SK-N-SH treated with all-trans-retinoic acid at 6 μM for 48 hours (cell line): ENCODE measurements around the gene SIL1.

Experiments
- ATAC-seq: fragments of 200-7000 bp; cut with Tn5 transposase; 3 replicates; pipeline ENCODE4 v1.9.1; 2020; ENCODE audit warnings: mild to moderate bottlenecking, moderate library complexity
- BACH2 ChIP-seq: fragments of 250-450 bp; sonication (Bioruptor Pico); IDR thresholded peaks from 2 replicates; pipeline ENCODE4 v1.9.0; 2021; ENCODE audit warnings: mild to moderate bottlenecking, borderline replicate concordance
- CSDC2 ChIP-seq: fragments of 250-450 bp; sonication (Bioruptor Pico); IDR thresholded peaks from 2 replicates; pipeline ENCODE4 v1.5.0; 2020; ENCODE audit warnings: mild to moderate bottlenecking, moderate library complexity
- ESRRG ChIP-seq: fragments of 250-450 bp; sonication (Bioruptor Pico); IDR thresholded peaks from 2 replicates; pipeline ENCODE4 v1.6.1; 2021; ENCODE audit warnings: mild to moderate bottlenecking
- ISL1 ChIP-seq: fragments of 250-450 bp; sonication (Bioruptor Pico); IDR thresholded peaks from 2 replicates; pipeline ENCODE4 v2.1.2; 2022; ENCODE audit warnings: mild to moderate bottlenecking, moderate library complexity
- PPARA ChIP-seq: fragments of 250-450 bp; sonication (Bioruptor Pico); IDR thresholded peaks from 2 replicates; pipeline ENCODE4 v1.5.0; 2020; ENCODE audit warnings: mild to moderate bottlenecking, borderline replicate concordance
- RARB ChIP-seq: fragments of 250-450 bp; sonication (Bioruptor Pico); IDR thresholded peaks from 2 replicates; pipeline ENCODE4 v1.8.0; 2021; ENCODE audit warnings: mild to moderate bottlenecking, moderate library complexity
- SNAI2 ChIP-seq: fragments of 250-450 bp; sonication (Bioruptor Pico); IDR thresholded peaks from 2 replicates; pipeline ENCODE4 v1.5.0; 2020; ENCODE audit warnings: mild to moderate bottlenecking, moderate library complexity
- TOX ChIP-seq: fragments of 250-450 bp; sonication (Bioruptor Pico); IDR thresholded peaks from 2 replicates; pipeline ENCODE4 v1.8.0; 2021; ENCODE audit warnings: mild to moderate bottlenecking, moderate library complexity, borderline replicate concordance
- ZC3H10 ChIP-seq: fragments of 250-450 bp; sonication (Bioruptor Pico); IDR thresholded peaks from 2 replicates; pipeline ENCODE4 v1.5.1; 2021; ENCODE audit warnings: mild to moderate bottlenecking, moderate library complexity
- ZFP3 ChIP-seq: fragments of 250-450 bp; sonication (Bioruptor Pico); IDR thresholded peaks from 2 replicates; pipeline ENCODE4 v1.5.0; 2020; ENCODE audit warnings: mild to moderate bottlenecking, moderate library complexity
- ZFP30 ChIP-seq: fragments of 450-650 bp; formaldehyde crosslinking; IDR thresholded peaks from 2 replicates; pipeline ENCODE4 v1.5.0; 2022; ENCODE audit warnings: mild to moderate bottlenecking, moderate library complexity
- ZNF565 ChIP-seq: fragments of 450-650 bp; formaldehyde crosslinking; conservative IDR thresholded peaks from 2 replicates; pipeline ENCODE4 v1.5.0; 2020; ENCODE audit warnings: low read depth, mild to moderate bottlenecking, moderate library complexity
- ZNF70 ChIP-seq: fragments of 450-650 bp; formaldehyde crosslinking; IDR thresholded peaks from 2 replicates; pipeline ENCODE4 v1.5.0; 2020; ENCODE audit warnings: mild to moderate bottlenecking, moderate library complexity
- ZNF8 ChIP-seq: fragments of 450-650 bp; formaldehyde crosslinking; IDR thresholded peaks from 2 replicates; pipeline ENCODE4 v1.5.0; 2020; ENCODE audit warnings: mild to moderate bottlenecking, moderate library complexity
- TF ChIP-seq, protein P1 (sequence below): fragments of 250-450 bp; sonication (Bioruptor Pico); IDR thresholded peaks from 2 replicates; pipeline ENCODE4 v1.8.0; 2021; ENCODE audit warnings: low read depth, mild to moderate bottlenecking, moderate library complexity, borderline replicate concordance
- TF ChIP-seq, protein P2 (sequence below): fragments of 250-450 bp; sonication (Bioruptor Pico); IDR thresholded peaks from 2 replicates; pipeline ENCODE4 v1.5.1; 2020; ENCODE audit warnings: low read depth, mild to moderate bottlenecking, moderate library complexity
- TF ChIP-seq, protein P3 (sequence below): fragments of 250-450 bp; sonication (Bioruptor Pico); IDR thresholded peaks from 2 replicates; pipeline ENCODE4 v1.5.0; 2020; ENCODE audit warnings: mild to moderate bottlenecking, moderate library complexity
- TF ChIP-seq, protein P4 (sequence below): fragments of 250-450 bp; sonication (Bioruptor Pico); IDR thresholded peaks from 2 replicates; pipeline ENCODE4 v1.8.0; 2020; ENCODE audit warnings: mild to moderate bottlenecking, moderate library complexity, borderline replicate concordance
- TF ChIP-seq, protein P5 (sequence below): fragments of 250-450 bp; sonication (Bioruptor Pico); IDR thresholded peaks from 2 replicates; pipeline ENCODE4 v1.5.1; 2021; ENCODE audit warnings: mild to moderate bottlenecking, moderate library complexity

SIL1 gene

DNA sequence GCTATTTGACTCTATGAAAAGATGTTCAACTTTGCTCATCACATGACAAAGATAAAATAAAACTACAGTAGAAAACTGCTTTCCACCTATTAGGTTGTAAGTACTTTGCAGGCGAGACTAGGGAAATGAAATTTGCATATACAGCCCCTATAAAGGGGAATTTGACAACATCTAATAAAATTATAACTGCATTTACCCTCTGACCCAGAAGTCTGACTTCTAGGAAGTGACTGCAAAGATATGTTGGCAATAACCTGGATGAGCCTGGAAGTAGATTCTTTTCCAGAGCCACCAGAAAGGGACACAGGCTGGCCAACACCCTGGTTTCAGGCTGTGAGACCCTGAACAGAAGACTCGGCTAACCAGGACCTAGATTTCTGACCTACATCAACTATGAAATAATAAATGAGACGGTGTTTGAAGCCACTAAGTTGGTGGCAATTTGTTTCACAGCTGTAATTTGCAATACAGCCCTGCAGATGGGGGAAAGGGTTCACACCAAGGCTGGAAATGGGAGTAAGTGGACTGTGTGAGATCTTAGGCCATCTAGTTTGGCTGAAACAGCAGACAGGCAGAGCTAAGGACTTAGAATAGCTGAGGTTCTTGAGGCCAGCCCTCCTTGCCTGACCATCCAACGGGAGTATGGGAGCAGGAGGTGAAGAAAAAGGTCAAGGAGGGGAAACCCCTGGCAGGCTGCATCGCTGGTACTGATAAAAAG, 106.6 kb downstream of the SIL1 start:
- ATAC-seq = no peak
- TF ChIP-seq, protein P1, sequence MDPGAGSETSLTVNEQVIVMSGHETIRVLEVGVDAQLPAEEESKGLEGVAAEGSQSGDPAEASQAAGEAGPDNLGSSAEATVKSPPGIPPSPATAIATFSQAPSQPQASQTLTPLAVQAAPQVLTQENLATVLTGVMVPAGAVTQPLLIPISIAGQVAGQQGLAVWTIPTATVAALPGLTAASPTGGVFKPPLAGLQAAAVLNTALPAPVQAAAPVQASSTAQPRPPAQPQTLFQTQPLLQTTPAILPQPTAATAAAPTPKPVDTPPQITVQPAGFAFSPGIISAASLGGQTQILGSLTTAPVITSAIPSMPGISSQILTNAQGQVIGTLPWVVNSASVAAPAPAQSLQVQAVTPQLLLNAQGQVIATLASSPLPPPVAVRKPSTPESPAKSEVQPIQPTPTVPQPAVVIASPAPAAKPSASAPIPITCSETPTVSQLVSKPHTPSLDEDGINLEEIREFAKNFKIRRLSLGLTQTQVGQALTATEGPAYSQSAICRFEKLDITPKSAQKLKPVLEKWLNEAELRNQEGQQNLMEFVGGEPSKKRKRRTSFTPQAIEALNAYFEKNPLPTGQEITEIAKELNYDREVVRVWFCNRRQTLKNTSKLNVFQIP = no peak
- TF ChIP-seq ZNF565 = no peak
- TF ChIP-seq PPARA (CRISPR knock-in tag) = no peak
- no peak for TF ChIP-seq TOX
- no peak for TF ChIP-seq ZFP30 (CRISPR knock-in tag)
- TF ChIP-seq, protein P2, sequence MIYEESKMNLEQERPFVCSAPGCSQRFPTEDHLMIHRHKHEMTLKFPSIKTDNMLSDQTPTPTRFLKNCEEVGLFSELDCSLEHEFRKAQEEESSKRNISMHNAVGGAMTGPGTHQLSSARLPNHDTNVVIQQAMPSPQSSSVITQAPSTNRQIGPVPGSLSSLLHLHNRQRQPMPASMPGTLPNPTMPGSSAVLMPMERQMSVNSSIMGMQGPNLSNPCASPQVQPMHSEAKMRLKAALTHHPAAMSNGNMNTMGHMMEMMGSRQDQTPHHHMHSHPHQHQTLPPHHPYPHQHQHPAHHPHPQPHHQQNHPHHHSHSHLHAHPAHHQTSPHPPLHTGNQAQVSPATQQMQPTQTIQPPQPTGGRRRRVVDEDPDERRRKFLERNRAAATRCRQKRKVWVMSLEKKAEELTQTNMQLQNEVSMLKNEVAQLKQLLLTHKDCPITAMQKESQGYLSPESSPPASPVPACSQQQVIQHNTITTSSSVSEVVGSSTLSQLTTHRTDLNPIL (CRISPR knock-in tag) = no peak
- TF ChIP-seq ZNF8 = no peak
- no peak for TF ChIP-seq ESRRG (CRISPR knock-in tag)
- TF ChIP-seq BACH2 (CRISPR knock-in tag) = no peak
- no peak for TF ChIP-seq RARB (CRISPR knock-in tag)
- TF ChIP-seq CSDC2 (CRISPR knock-in tag) = no peak
- TF ChIP-seq, all 23 proteins: peak for 0

DNA sequence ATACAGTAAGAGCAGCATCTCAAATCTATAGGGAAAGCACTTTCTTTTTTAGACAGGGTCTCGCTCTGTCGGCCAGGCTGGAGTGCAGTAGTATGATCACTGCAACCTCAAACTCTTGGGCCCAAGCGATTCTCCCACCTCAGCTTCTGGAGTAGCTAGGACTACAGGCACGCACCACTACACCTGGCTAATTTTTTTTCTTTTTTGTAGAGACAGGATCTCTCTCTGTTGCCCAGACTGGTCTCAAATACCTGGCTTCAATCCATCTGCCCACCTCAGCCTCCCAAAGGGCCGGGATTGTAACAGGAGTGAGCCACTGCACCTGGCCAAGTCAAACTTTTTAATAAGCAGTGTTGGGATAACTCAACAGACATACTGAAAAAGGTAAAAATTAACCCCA, 107.6 kb downstream of the SIL1 start:
- no peak for TF ChIP-seq ZC3H10 (CRISPR knock-in tag)
- no peak for TF ChIP-seq ZNF70 (CRISPR knock-in tag)
- TF ChIP-seq, protein P3, sequence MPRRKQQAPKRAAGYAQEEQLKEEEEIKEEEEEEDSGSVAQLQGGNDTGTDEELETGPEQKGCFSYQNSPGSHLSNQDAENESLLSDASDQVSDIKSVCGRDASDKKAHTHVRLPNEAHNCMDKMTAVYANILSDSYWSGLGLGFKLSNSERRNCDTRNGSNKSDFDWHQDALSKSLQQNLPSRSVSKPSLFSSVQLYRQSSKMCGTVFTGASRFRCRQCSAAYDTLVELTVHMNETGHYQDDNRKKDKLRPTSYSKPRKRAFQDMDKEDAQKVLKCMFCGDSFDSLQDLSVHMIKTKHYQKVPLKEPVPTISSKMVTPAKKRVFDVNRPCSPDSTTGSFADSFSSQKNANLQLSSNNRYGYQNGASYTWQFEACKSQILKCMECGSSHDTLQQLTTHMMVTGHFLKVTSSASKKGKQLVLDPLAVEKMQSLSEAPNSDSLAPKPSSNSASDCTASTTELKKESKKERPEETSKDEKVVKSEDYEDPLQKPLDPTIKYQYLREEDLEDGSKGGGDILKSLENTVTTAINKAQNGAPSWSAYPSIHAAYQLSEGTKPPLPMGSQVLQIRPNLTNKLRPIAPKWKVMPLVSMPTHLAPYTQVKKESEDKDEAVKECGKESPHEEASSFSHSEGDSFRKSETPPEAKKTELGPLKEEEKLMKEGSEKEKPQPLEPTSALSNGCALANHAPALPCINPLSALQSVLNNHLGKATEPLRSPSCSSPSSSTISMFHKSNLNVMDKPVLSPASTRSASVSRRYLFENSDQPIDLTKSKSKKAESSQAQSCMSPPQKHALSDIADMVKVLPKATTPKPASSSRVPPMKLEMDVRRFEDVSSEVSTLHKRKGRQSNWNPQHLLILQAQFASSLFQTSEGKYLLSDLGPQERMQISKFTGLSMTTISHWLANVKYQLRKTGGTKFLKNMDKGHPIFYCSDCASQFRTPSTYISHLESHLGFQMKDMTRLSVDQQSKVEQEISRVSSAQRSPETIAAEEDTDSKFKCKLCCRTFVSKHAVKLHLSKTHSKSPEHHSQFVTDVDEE (CRISPR knock-in tag) = no peak
- no peak for TF ChIP-seq BACH2 (CRISPR knock-in tag)
- TF ChIP-seq ZFP3 (CRISPR knock-in tag) = no peak
- TF ChIP-seq ZNF565 = no peak
- TF ChIP-seq RARB (CRISPR knock-in tag) = no peak
- no peak for TF ChIP-seq PPARA (CRISPR knock-in tag)
- TF ChIP-seq ZFP30 (CRISPR knock-in tag) = no peak
- no peak for TF ChIP-seq SNAI2 (CRISPR knock-in tag)
- TF ChIP-seq ISL1 (CRISPR knock-in tag) = no peak
- TF ChIP-seq, protein P2 (CRISPR knock-in tag) = no peak
- ATAC-seq = no peak

DNA sequence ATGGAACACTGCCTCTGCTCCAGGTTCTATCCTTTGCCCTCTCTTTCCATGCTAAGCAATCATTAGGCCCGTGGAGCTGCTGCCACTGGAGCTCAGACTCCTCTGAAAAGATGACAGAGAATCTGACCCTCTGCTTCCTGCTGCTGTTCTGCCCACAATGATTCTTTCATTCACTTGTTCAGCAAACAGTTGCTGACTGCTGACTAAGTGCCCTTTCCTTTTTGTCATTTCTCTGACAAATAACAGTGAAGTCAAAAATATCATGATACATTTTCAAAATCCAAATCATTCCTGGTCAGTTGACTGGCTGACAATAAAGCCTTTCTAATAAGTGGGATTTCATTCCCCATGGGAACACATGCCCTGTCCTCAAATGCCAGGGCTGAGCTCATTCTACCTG, 110.1 kb downstream of the SIL1 start:
- ATAC-seq = no peak
- TF ChIP-seq CSDC2 (CRISPR knock-in tag) (no peak), TOX (no peak), ZC3H10 (CRISPR knock-in tag) (no peak), ESRRG (CRISPR knock-in tag) (no peak), SNAI2 (CRISPR knock-in tag) (no peak), ZNF70 (CRISPR knock-in tag) (no peak), ISL1 (CRISPR knock-in tag) (no peak), RARB (CRISPR knock-in tag) (no peak), ZFP30 (CRISPR knock-in tag) (no peak), ZFP3 (CRISPR knock-in tag) (no peak), BACH2 (CRISPR knock-in tag) (no peak), ZNF8 (no peak)
- TF ChIP-seq, protein P4, sequence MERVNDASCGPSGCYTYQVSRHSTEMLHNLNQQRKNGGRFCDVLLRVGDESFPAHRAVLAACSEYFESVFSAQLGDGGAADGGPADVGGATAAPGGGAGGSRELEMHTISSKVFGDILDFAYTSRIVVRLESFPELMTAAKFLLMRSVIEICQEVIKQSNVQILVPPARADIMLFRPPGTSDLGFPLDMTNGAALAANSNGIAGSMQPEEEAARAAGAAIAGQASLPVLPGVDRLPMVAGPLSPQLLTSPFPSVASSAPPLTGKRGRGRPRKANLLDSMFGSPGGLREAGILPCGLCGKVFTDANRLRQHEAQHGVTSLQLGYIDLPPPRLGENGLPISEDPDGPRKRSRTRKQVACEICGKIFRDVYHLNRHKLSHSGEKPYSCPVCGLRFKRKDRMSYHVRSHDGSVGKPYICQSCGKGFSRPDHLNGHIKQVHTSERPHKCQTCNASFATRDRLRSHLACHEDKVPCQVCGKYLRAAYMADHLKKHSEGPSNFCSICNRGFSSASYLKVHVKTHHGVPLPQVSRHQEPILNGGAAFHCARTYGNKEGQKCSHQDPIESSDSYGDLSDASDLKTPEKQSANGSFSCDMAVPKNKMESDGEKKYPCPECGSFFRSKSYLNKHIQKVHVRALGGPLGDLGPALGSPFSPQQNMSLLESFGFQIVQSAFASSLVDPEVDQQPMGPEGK (CRISPR knock-in tag) = no peak
- TF ChIP-seq, protein P5, sequence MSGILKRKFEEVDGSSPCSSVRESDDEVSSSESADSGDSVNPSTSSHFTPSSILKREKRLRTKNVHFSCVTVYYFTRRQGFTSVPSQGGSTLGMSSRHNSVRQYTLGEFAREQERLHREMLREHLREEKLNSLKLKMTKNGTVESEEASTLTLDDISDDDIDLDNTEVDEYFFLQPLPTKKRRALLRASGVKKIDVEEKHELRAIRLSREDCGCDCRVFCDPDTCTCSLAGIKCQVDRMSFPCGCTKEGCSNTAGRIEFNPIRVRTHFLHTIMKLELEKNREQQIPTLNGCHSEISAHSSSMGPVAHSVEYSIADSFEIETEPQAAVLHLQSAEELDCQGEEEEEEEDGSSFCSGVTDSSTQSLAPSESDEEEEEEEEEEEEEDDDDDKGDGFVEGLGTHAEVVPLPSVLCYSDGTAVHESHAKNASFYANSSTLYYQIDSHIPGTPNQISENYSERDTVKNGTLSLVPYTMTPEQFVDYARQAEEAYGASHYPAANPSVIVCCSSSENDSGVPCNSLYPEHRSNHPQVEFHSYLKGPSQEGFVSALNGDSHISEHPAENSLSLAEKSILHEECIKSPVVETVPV (CRISPR knock-in tag) = no peak
- TF ChIP-seq, protein P1 = no peak
- TF ChIP-seq, protein P3 (CRISPR knock-in tag) = no peak
